NCI-H1105 (cell line): Measurements from ENCODE around the gene AIG1.

Experiments
- DNase-seq: peaks from one replicate; lab custom pipeline; 2025; lab: John Stamatoyannopoulos, UW

Gene AIG1

GRCh38 chr6:143097224-143097795, 36.6 kb downstream of the AIG1 start:
- DNase-seq, result no peak

DNA sequence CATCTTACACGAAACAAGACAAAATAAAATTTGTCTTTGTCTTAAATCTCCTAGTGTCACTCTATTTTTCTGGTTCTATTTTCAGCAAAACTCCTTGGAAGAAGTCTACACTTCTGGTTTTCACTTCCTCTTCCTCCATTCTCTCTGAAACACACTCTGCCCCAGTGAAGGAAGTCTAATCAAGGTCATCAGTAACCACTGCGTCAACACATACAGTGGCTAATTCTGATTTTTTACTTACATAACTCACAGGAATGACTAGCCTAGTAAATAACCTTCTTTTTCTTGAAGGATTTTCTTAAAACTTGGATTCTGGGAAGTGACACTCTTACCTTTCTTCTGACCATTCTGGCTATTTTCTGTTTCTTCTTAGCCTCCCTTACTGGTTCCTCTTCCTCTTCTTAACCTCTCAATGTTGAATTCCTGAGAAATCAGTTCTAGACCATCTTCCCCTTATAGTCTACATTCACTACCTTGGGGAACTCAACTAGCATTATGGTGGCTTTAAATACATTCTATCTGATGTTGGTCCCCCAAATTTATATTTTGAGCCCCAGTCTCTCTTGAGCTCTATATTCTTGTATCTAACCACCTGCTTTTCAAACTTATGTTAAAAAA, 37.5 kb downstream of the AIG1 start:
- no peak for DNase-seq

DNA sequence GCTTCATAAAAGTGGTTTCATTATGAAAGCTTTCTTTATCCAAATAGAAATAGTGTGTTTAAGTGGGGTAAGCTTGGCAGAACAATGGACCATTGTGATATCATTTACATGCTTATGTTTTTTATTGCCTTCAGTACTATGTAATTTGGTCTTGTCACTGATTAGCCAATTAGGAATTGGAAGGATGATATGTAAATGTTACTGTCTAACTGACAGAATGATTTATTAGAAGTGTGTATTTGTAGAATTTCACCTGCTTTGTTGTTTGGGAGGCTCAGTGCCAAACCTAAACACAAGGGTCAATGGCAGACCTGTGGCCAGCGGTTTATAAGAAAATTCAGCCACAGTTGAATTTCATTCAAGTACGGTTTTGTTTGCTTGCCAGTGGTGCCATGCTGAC, 39.0 kb downstream of the AIG1 start:
- DNase-seq, result peak; percentile 54

DNA sequence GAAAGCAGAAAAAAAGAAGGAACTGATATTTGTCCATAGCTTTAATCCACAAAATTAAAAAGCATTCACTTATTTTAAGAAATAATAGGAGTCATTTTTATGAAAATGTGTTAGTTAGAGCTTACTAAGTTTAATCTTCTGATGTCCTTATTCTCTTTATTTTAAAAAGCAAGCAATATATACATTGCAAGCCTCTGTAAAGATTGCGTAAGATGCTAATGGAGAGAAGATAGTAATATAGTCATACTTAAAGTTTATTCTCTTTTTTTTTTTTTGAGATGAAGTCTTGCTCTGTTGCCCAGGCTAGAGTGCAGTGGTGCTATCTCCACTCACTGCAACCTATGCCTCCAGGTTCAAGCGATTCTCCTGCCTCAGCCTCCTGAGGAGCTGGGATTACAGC, 39.7 kb downstream of the AIG1 start:
- DNase-seq, result no peak

- no peak for DNase-seq
Observed at GRCh38 chr6:143103916-143104315, 43.2 kb downstream of the AIG1 start.

GRCh38 chr6:143107440-143107839, 46.8 kb downstream of the AIG1 start:
- DNase-seq, result no peak

DNA sequence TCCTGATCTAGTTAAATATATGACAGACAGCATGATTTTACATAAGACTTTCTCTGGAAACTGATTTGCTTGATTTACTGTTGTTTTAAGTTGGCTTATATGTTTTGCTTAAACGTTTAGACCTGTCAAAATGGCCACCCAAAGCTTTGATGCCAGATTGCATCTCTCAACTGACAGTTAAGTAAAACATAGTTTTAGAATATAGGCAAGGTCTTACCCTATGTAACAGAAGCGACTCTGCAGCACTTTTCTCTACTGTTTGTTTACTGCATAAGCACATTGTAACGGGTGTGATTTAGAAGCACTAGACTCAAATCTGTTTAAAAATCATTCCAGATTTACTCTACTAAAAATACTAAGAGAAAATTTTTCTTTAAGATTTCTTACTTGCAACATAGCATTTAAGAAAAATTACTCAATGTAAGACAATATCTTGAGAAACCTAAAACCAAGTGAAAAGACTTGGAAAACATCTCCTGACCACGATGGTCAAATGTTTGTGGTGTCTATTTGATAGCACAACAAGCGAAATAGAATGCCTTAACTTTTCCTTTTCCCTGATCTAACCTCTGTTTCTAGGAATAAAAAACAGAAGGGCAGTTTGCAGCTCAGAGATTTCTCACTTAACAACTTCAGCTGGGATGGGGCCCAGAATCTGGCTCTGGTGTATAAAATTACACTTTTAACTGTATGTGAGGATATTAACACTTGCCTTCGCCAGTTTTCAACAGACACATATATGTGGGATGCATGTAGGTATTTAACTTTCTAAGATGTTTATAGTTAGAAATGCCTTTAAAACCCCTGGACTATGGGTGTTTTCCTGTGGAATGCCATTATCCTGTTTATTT, 47.4 kb downstream of the AIG1 start:
- no peak for DNase-seq

GRCh38 chr6:143109196-143109595, 48.5 kb downstream of the AIG1 start:
- no peak for DNase-seq

DNA sequence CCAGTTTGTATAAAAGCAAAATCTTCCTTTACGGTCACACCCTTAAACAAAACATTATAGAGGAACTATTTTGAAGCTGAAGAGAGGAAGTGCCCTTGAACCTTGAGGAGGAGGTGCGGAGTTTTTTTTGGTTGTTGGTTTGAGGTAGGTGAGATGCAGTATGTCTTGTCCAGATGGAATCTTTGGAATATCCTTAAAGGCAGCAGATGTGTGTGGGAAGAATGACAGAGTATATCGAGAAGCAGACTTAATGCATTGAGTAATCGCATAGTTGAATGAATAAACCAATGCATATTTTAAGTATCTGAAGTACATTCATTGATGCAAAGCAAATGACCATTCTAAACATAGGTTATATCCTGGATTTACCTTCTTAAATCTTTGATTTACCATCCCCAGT, 49.9 kb downstream of the AIG1 start:
- no peak for DNase-seq

DNA sequence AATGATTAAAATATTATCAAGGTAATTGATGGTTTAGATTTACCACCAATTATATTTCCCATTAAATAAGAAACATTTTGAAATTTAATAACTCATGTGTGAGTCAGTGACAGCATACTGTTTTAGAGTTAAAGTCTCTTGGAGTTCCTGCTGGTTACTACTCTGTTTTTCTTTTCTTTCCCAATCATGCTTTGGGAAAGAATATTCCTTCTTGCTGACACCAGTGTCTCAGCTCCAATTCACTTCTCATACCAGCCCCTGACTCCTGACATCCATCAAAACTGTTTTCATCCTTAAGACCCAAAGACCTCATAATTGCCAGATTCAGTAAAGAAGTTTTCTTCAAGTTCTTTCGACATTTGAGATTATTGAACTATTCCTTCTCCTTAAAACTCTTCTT, 50.3 kb downstream of the AIG1 start:
- DNase-seq, result no peak

GRCh38 chr6:143111443-143111842, 50.8 kb downstream of the AIG1 start:
- DNase-seq, result no peak

- no peak for DNase-seq
Observed at GRCh38 chr6:143112084-143112768, 51.5 kb downstream of the AIG1 start.

DNA sequence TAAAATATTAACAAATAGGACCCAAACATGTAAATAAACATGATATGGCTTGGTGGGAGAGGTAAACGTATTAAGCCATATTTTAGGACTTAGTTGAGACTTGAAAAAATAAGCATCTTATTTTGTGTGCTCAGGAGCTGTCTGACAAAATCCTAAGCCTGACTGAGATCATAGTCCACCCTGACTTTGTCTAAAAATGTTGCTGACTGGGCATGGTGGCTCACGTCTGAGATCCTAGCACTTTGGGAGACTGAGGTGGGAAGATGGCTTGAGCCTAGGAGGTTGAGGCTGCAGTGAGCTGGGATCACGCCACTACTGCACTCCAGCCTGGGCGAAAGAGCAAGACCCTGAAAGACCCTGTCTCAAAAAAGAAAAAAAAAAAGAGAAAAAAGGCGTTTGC, 52.1 kb downstream of the AIG1 start:
- no peak for DNase-seq

DNA sequence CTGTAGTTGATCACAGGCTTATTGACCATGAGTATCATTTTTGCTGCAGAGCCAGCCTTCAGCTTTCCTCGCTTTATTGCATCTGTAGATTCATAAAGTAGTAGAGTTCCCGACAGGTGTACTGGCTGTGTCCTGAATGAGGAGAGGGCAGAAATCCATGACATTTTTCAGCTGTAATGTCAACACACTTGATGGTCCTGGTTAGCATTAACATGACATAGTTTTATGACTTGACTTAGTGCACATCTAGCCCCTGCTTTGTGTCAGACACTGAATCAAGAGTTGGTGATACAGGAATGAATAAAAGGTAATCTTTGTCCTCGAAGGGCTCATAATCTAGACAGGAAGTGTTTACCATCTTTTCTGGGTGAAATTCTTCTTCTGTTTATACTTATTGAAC, 55.0 kb downstream of the AIG1 start:
- no peak for DNase-seq

GRCh38 chr6:143117108-143117507, 56.4 kb downstream of the AIG1 start:
- no peak for DNase-seq

GRCh38 chr6:143119260-143119659, 58.6 kb downstream of the AIG1 start:
- DNase-seq, result no peak

DNA sequence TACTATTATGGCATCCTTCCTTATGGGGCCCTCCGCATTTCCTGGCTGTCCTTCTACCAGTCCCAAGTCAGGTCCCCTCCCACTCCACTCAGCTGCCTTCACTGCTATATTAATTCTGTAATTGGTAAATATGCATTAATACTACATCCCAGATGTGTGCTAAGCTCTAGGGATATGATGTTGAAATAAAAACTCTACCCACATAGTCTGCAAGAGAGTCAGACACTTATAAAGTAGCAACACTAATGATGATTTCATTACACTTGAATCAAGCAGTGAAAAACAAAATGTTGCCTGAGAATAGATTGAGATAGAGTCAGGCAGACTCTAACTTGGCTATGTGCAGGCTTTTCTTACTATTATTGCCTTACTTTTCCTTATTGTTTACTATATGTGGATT, 62.4 kb downstream of the AIG1 start:
- no peak for DNase-seq

DNA sequence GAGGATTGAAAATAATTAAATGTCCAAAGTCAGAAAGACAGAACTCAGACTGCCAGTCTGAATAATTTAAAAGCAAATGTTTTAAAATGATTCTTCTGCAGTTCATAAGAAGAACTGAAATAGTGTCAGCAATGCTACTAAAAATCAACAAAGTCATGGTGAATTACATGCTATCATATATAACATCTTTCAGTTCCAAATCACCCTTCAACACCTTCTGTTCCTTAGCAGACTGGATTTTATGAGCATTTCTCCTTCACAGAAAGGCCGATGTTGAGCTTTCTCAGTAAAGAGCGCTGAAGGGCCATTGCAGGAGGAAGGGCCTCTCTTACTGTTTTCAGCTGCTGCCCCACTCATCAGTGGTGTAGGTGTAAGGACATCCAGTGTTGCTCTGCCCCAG, 63.3 kb downstream of the AIG1 start:
- DNase-seq, result no peak

- no peak for DNase-seq
Observed at GRCh38 chr6:143125455-143125854, 64.8 kb downstream of the AIG1 start.

GRCh38 chr6:143125864-143126573, 65.3 kb downstream of the AIG1 start:
- no peak for DNase-seq

DNA sequence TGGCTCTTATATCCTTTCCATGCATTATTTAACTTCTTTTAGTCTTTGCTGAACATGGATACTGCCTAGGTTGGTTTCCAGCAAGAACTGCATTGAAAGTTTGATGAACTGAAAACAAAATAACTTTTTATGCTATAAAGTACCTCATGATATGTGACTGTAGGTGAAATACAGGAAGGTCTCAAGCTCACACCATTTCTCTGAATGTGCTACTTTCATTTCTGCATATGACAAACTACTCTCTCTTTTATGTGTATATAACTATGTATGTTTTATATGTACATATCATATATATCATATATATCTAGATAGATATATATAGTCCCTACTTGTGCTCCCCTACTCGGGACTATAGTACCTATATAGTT, 65.9 kb downstream of the AIG1 start:
- no peak for DNase-seq

GRCh38 chr6:143127941-143128680, 67.4 kb downstream of the AIG1 start:
- no peak for DNase-seq
